T-helper 1 cell treated with Interleukin-12 subunit alpha and Interleukin-12 subunit beta and Interleukin-4 antibody, amounts not matched to agents 30 μg/mL and 1 μg/mL, for 36 hours (primary cell): ENCODE data around the gene MLF2.
A peak's percentile ranks its signal among the peaks of the same experiment; 100 is the strongest.
"Not testable (repeated sequence)": the region's sequence is repeated elsewhere in the genome, so short reads cannot be mapped to it uniquely, and the experiment has no call there.

Experiments
- H3K27ac Mint-ChIP-seq: one replicate; pipeline ENCODE4 v1.8.0; 2021; ENCODE audit warnings: mild to moderate bottlenecking, mixed read lengths
- H3K27me3 Mint-ChIP-seq: one replicate; pipeline ENCODE4 v1.8.0; 2021; ENCODE audit warnings: low read depth, mixed read lengths
- H3K36me3 Mint-ChIP-seq: one replicate; pipeline ENCODE4 v1.8.0; 2021; ENCODE audit warnings: low read depth, mixed read lengths
- H3K4me1 Mint-ChIP-seq: one replicate; pipeline ENCODE4 v1.8.0; 2021; ENCODE audit warnings: low read depth, mixed read lengths
- H3K4me3 Mint-ChIP-seq: one replicate; pipeline ENCODE4 v1.8.0; 2021; ENCODE audit warnings: mild to moderate bottlenecking, moderate library complexity, mixed read lengths
- H3K9me3 Mint-ChIP-seq: one replicate; pipeline ENCODE4 v1.8.0; 2021; ENCODE audit warnings: mixed read lengths

The MLF2 gene

GRCh38 chr12:6742080-6742479 is 10.9 kb downstream of the MLF2 start:
- not testable (repeated sequence) for H3K9me3 Mint-ChIP-seq, H3K27me3 Mint-ChIP-seq, H3K4me3 Mint-ChIP-seq, H3K27ac Mint-ChIP-seq
- Mint-ChIP-seq H3K4me1 (peaks cover 21% of the 10 kb centered on the region), H3K36me3 (peaks cover 11% of the 10 kb centered on the region)

- no peak overlapping the region for H3K4me3 Mint-ChIP-seq
- peaks cover 7% of the 10 kb centered on the region for H3K4me1 Mint-ChIP-seq
- H3K27me3 Mint-ChIP-seq: no peaks in the 10 kb centered on the region
- peaks cover 7% of the 10 kb centered on the region for H3K36me3 Mint-ChIP-seq
- H3K9me3 Mint-ChIP-seq: no peaks in the 10 kb centered on the region
- H3K27ac Mint-ChIP-seq: no peak overlapping the region
Measured at GRCh38 chr12:6736754-6737153, 16.2 kb downstream of the MLF2 start.

GRCh38 chr12:6735448-6736191 is 17.3 kb downstream of the MLF2 start:
- no peaks in the 10 kb centered on the region for H3K9me3 Mint-ChIP-seq
- peaks cover 7% of the 10 kb centered on the region for H3K4me1 Mint-ChIP-seq
- H3K36me3 Mint-ChIP-seq: peaks cover 13% of the 10 kb centered on the region
- no peaks in the 10 kb centered on the region for H3K27me3 Mint-ChIP-seq
- H3K4me3 Mint-ChIP-seq: no peak overlapping the region
- H3K27ac Mint-ChIP-seq: no peak overlapping the region

- Mint-ChIP-seq H3K36me3 (peaks cover 18% of the 10 kb centered on the region), H3K27ac (no peak overlapping the region), H3K4me3 (no peak overlapping the region), H3K9me3 (no peaks in the 10 kb centered on the region), H3K4me1 (peaks cover 7% of the 10 kb centered on the region), H3K27me3 (no peaks in the 10 kb centered on the region)
Measured at GRCh38 chr12:6734506-6735387, 18.2 kb downstream of the MLF2 start.

- H3K36me3 Mint-ChIP-seq: peaks cover 20% of the 10 kb centered on the region
- H3K9me3 Mint-ChIP-seq: no peaks in the 10 kb centered on the region
- no peak overlapping the region for H3K27ac Mint-ChIP-seq
- no peak overlapping the region for H3K4me3 Mint-ChIP-seq
- no peaks in the 10 kb centered on the region for H3K27me3 Mint-ChIP-seq
- H3K4me1 Mint-ChIP-seq: peaks cover 3% of the 10 kb centered on the region
Measured at GRCh38 chr12:6730169-6730568, 22.8 kb downstream of the MLF2 start.

GRCh38 chr12:6729186-6729585 is 23.8 kb downstream of the MLF2 start:
- H3K4me1 Mint-ChIP-seq: peaks cover 9% of the 10 kb centered on the region
- no peak overlapping the region for H3K4me3 Mint-ChIP-seq
- H3K27me3 Mint-ChIP-seq: no peaks in the 10 kb centered on the region
- H3K36me3 Mint-ChIP-seq: peaks cover 20% of the 10 kb centered on the region
- H3K27ac Mint-ChIP-seq: no peak overlapping the region
- H3K9me3 Mint-ChIP-seq: no peaks in the 10 kb centered on the region

- H3K9me3 Mint-ChIP-seq: no peaks in the 10 kb centered on the region
- peaks cover 17% of the 10 kb centered on the region for H3K4me1 Mint-ChIP-seq
- peak overlapping the region; percentile 52 for H3K27ac Mint-ChIP-seq
- peaks cover 12% of the 10 kb centered on the region for H3K36me3 Mint-ChIP-seq
- no peaks in the 10 kb centered on the region for H3K27me3 Mint-ChIP-seq
- H3K4me3 Mint-ChIP-seq: peak overlapping the region; percentile 61
Measured at GRCh38 chr12:6725350-6725749, 27.6 kb downstream of the MLF2 start.

- Mint-ChIP-seq H3K9me3 (no peaks in the 10 kb centered on the region), H3K27ac (peak overlapping the region; percentile 93), H3K4me3 (peak overlapping the region; percentile 91), H3K36me3 (peaks cover 5% of the 10 kb centered on the region), H3K27me3 (no peaks in the 10 kb centered on the region), H3K4me1 (peaks cover 17% of the 10 kb centered on the region)
Measured at GRCh38 chr12:6724409-6724797, 28.5 kb downstream of the MLF2 start.

GRCh38 chr12:6723607-6724408 is 29.1 kb downstream of the MLF2 start, which contains the start of gene COPS7A:
Gene COPS7A, plus strand, starts transcription at chr12:6724046. Its CDS starts 611 bp downstream, at chr12:6724657.
- no peaks in the 10 kb centered on the region for H3K9me3 Mint-ChIP-seq
- H3K27ac Mint-ChIP-seq: peak within 1 kb of the TSS; percentile 93
- H3K36me3 Mint-ChIP-seq: peaks cover 4% of the 10 kb centered on the region
- no peaks in the 10 kb centered on the region for H3K27me3 Mint-ChIP-seq
- H3K4me1 Mint-ChIP-seq: peaks cover 17% of the 10 kb centered on the region
- H3K4me3 Mint-ChIP-seq: peak within 1 kb of the TSS; percentile 91

- Mint-ChIP-seq H3K4me1 (peaks cover 17% of the 10 kb centered on the region), H3K36me3 (peaks cover 4% of the 10 kb centered on the region), H3K9me3 (no peaks in the 10 kb centered on the region), H3K27ac (no peak overlapping the region), H3K27me3 (no peaks in the 10 kb centered on the region), H3K4me3 (no peak overlapping the region)
Measured at GRCh38 chr12:6722863-6723262, 30.1 kb downstream of the MLF2 start.

- no peaks in the 10 kb centered on the region for H3K4me1 Mint-ChIP-seq
- H3K9me3 Mint-ChIP-seq: no peaks in the 10 kb centered on the region
- peaks cover 4% of the 10 kb centered on the region for H3K27me3 Mint-ChIP-seq
- no peak overlapping the region for H3K4me3 Mint-ChIP-seq
- H3K36me3 Mint-ChIP-seq: no peaks in the 10 kb centered on the region
- H3K27ac Mint-ChIP-seq: no peak overlapping the region
Measured at GRCh38 chr12:6716874-6717437, 36.0 kb downstream of the MLF2 start.

GRCh38 chr12:6716031-6716873 is 36.7 kb downstream of the MLF2 start:
- not testable (repeated sequence) for H3K4me1 Mint-ChIP-seq, H3K27ac Mint-ChIP-seq, H3K9me3 Mint-ChIP-seq, H3K4me3 Mint-ChIP-seq, H3K27me3 Mint-ChIP-seq, H3K36me3 Mint-ChIP-seq

- no peaks in the 10 kb centered on the region for H3K36me3 Mint-ChIP-seq
- H3K4me3 Mint-ChIP-seq: no peak overlapping the region
- peaks cover 7% of the 10 kb centered on the region for H3K4me1 Mint-ChIP-seq
- H3K27ac Mint-ChIP-seq: no peak overlapping the region
- peaks cover 20% of the 10 kb centered on the region for H3K27me3 Mint-ChIP-seq
- no peaks in the 10 kb centered on the region for H3K9me3 Mint-ChIP-seq
Measured at GRCh38 chr12:6708960-6709394, 44.0 kb downstream of the MLF2 start.
